ENCODE data around the gene UBASH3B. TPM values are rescaled to one million over a fixed set of nuclear protein-coding genes. Genes with fewer than 3 reads are reported as not detected.

Gene UBASH3B
- total and polyA plus RNA-seq, 2 of the 13 experiments (the other 11 are each of a cell fraction or from before 2014, with no cell fraction given): 4.4 to 7.6 TPM

- ChIA-PET POLR2A (no interaction called here), CTCF (ENCODE audit: low intra/inter-chr PET ratio, low total read pairs) (no interaction called here)
- H3K79me2 ChIP-seq (ENCODE audit: insufficient read depth, low read length): no peaks in the 10 kb centered on the region
- H3K4me1 ChIP-seq (ENCODE audit: insufficient read depth, low read length): no peaks in the 10 kb centered on the region
- intact Hi-C loops (cut with micrococcal nuclease; ENCODE audit: unreplicated experiment): no loop called here
- H3K9ac ChIP-seq (ENCODE audit: insufficient read depth, low read depth, low read length): no peak overlapping the region
- no TSS peak for BruUV-seq (replicated peaks)
- H3K4me3 ChIP-seq (replicated peaks in 1 of 3; ENCODE audit: insufficient read depth in 1 of 3, low read depth in 2 of 3, low read length in 3 of 3): no peak overlapping the region
- no peak for ATAC-seq
- H3K36me3 ChIP-seq (replicated peaks in 1 of 2; ENCODE audit: control insufficient read depth in 1 of 2, insufficient read depth in 2 of 2, low read length in 2 of 2): no peaks in the 10 kb centered on the region; a peak in 2 of 5 replicates
- no peak overlapping the region for H3K27ac ChIP-seq (ENCODE audit: extremely low read length, insufficient read depth, low read length)
- H3K9me3 ChIP-seq (ENCODE audit: low read length): no peaks in the 10 kb centered on the region
- H3K27me3 ChIP-seq (ENCODE audit: control insufficient read depth in 1 of 2, insufficient read depth in 2 of 2, low read length in 2 of 2): no peaks in the 10 kb centered on the region
- in situ Hi-C loops (cut with HindIII; ENCODE audit: extremely low pct_ligation_motif_present, low pct_unique_long_range_greater_than_20kb): no loop called here
- H3K4me2 ChIP-seq (ENCODE audit: low read depth, low read length): no peak overlapping the region
- TF ChIP-seq MLLT10 (CRISPR knock-in tag; IDR thresholded peaks at IDR 0.05): no peak
- no peak for TF ChIP-seq TSC22D2 (CRISPR knock-in tag; IDR thresholded peaks at IDR 0.05; ENCODE audit: borderline replicate concordance)
- no peak for TF ChIP-seq ZNF549 (CRISPR knock-in tag; IDR thresholded peaks at IDR 0.05)
- TF ChIP-seq ZNF550 (CRISPR knock-in tag; IDR thresholded peaks at IDR 0.05; ENCODE audit: borderline replicate concordance): no peak
- TF ChIP-seq ZSCAN9 (CRISPR knock-in tag; IDR thresholded peaks at IDR 0.05; ENCODE audit: borderline replicate concordance): no peak
- TF ChIP-seq ZNF235 (CRISPR knock-in tag; IDR thresholded peaks at IDR 0.05; ENCODE audit: borderline replicate concordance): no peak
- TF ChIP-seq THAP11 (CRISPR knock-in tag; IDR thresholded peaks at IDR 0.05): no peak
- TF ChIP-seq NCOA2 (CRISPR knock-in tag; IDR thresholded peaks at IDR 0.05): no peak
- TF ChIP-seq ZNF33A (CRISPR knock-in tag; IDR thresholded peaks at IDR 0.05; ENCODE audit: borderline replicate concordance): no peak
- TF ChIP-seq SIN3A (IDR thresholded peaks at IDR 0.05; ENCODE audit: borderline replicate concordance, low read depth, low read length): no peak
- no peak for TF ChIP-seq PRDM10 (CRISPR knock-in tag; IDR thresholded peaks at IDR 0.05; ENCODE audit: low read depth)
- TF ChIP-seq ZNF598 (CRISPR knock-in tag; IDR thresholded peaks at IDR 0.05; ENCODE audit: borderline replicate concordance): no peak
- H2AFZ ChIP-seq (ENCODE audit: low read length): no peak overlapping the region
- DNase-seq (ENCODE audit: low spot score): no peak
- FAIRE-seq: no peak
- WGBS (ENCODE audit: low lambda C conversion rate): 74% methylated on average over 5 of the region's 5 CpGs
- H4K20me1 ChIP-seq (ENCODE audit: insufficient read depth, low read length): no peaks in the 10 kb centered on the region
Measured at GRCh38 chr11:122747351-122747781, 91.8 kb downstream of the UBASH3B start.

All from HepG2 (cell line).